ENCODE results near the gene GOLT1A. TPM values are rescaled to one million over a fixed set of nuclear protein-coding genes. Genes with fewer than 3 reads are reported as not detected.
A peak's percentile ranks its signal among the peaks of the same experiment; 100 is the strongest.
"Not testable (repeated sequence)": the region's sequence is repeated elsewhere in the genome, so short reads cannot be mapped to it uniquely, and the experiment has no call there.

The GOLT1A gene
- total RNA-seq, 1 donor from 2014 or later, result 22.4 TPM

- no peaks in the 10 kb centered on the region for H3K36me3 ChIP-seq
- no peaks in the 10 kb centered on the region for H3K4me1 ChIP-seq
- intact Hi-C loops (cut with DNase I), result no loop called here
- ATAC-seq (peak; percentile 31), DNase-seq (no peak)
- H3K9me3 ChIP-seq, result no peaks in the 10 kb centered on the region
- no peaks in the 10 kb centered on the region for H3K27me3 ChIP-seq
- no peak for TF ChIP-seq CTCF (IDR thresholded peaks at IDR 0.05)
- H3K27ac ChIP-seq, result no peak overlapping the region
- no peak overlapping the region for H3K4me3 ChIP-seq
Measured at GRCh38 chr1:204242920-204243319, 29.1 kb upstream of the GOLT1A start.

- H3K4me3 ChIP-seq, result no peak overlapping the region
- no peak for ATAC-seq
- no peak for DNase-seq
- H3K9me3 ChIP-seq, result no peaks in the 10 kb centered on the region
- no peak overlapping the region for H3K27ac ChIP-seq
- intact Hi-C loops (cut with DNase I), result no loop called here
- H3K27me3 ChIP-seq, result no peaks in the 10 kb centered on the region
- H3K36me3 ChIP-seq, result no peaks in the 10 kb centered on the region
- no peaks in the 10 kb centered on the region for H3K4me1 ChIP-seq
- no peak for TF ChIP-seq CTCF (IDR thresholded peaks at IDR 0.05)
Measured at GRCh38 chr1:204241914-204242313, 28.1 kb upstream of the GOLT1A start.

GRCh38 chr1:204241050-204241449 is 27.3 kb upstream of the GOLT1A start:
- Histone ChIP-seq H3K36me3 (no peaks in the 10 kb centered on the region), H3K4me1 (no peaks in the 10 kb centered on the region), H3K27me3 (no peaks in the 10 kb centered on the region), H3K4me3 (no peak overlapping the region), H3K27ac (no peak overlapping the region), H3K9me3 (no peaks in the 10 kb centered on the region)
- TF ChIP-seq CTCF (IDR thresholded peaks at IDR 0.05), result no peak
- DNase-seq (no peak), ATAC-seq (peak; percentile 30)
- intact Hi-C loops (cut with DNase I), result no loop called here

- no peaks in the 10 kb centered on the region for H3K27me3 ChIP-seq
- intact Hi-C loops (cut with DNase I), result no loop called here
- no peak for TF ChIP-seq CTCF (IDR thresholded peaks at IDR 0.05)
- H3K4me1 ChIP-seq, result no peaks in the 10 kb centered on the region
- no peak overlapping the region for H3K4me3 ChIP-seq
- no peak for DNase-seq
- H3K36me3 ChIP-seq, result no peaks in the 10 kb centered on the region
- no peaks in the 10 kb centered on the region for H3K9me3 ChIP-seq
- ATAC-seq, result no peak
- no peak overlapping the region for H3K27ac ChIP-seq
Measured at GRCh38 chr1:204240233-204240632, 26.4 kb upstream of the GOLT1A start.

GRCh38 chr1:204239401-204239800 is 25.6 kb upstream of the GOLT1A start:
- H3K4me1 ChIP-seq; H3K27ac ChIP-seq; ATAC-seq; H3K36me3 ChIP-seq; H3K27me3 ChIP-seq; intact Hi-C loops (cut with DNase I); H3K9me3 ChIP-seq; H3K4me3 ChIP-seq; DNase-seq: not testable (repeated sequence)

GRCh38 chr1:204238520-204238919 is 24.7 kb upstream of the GOLT1A start:
- H3K36me3 ChIP-seq; H3K27ac ChIP-seq; H3K9me3 ChIP-seq; intact Hi-C loops (cut with DNase I); H3K4me3 ChIP-seq; H3K4me1 ChIP-seq; H3K27me3 ChIP-seq; DNase-seq; ATAC-seq: not testable (repeated sequence)

- H3K27me3 ChIP-seq; H3K4me1 ChIP-seq; H3K4me3 ChIP-seq; H3K27ac ChIP-seq; intact Hi-C loops (cut with DNase I); DNase-seq; H3K36me3 ChIP-seq; ATAC-seq; H3K9me3 ChIP-seq: not testable (repeated sequence)
Measured at GRCh38 chr1:204237515-204237914, 23.7 kb upstream of the GOLT1A start.
